Astrocyte (in vitro differentiated cells and primary cell): Measurements from ENCODE around the gene PAPPA2. TPM values are rescaled to one million over a fixed set of nuclear protein-coding genes. Genes with fewer than 3 reads are reported as not detected.

Source experiments
- DNase-seq: peaks from one replicate; pipeline ENCODE4 v3.0.0-alpha.2; 2010; ENCODE audit warnings: low read depth
- FAIRE-seq: peaks from 2 replicates; lab custom pipeline; 2011; peaks lifted over from hg19 to GRCh38; lab: Jason Lieb, UNC
- H2AFZ ChIP-seq: 2 replicates; pipeline ENCODE4 v1.6.0; 2012; ENCODE audit warnings: low read depth, low read length, inconsistent platforms
- H3K27ac ChIP-seq: 2 replicates; pipeline ENCODE4 v1.5.1; 2011; ENCODE audit warnings: low read depth, low read length, inconsistent platforms
- H3K27me3 ChIP-seq: 2 replicates; pipeline ENCODE4 v1.6.0; 2011; ENCODE audit warnings: low read length, inconsistent platforms; ENCODE audit not compliant: insufficient read depth
- H3K36me3 ChIP-seq: 2 replicates; pipeline ENCODE4 v1.5.1; 2011; ENCODE audit warnings: low read length, inconsistent platforms; ENCODE audit not compliant: insufficient read depth
- H3K4me1 ChIP-seq: 2 replicates; pipeline ENCODE4 v1.5.1; 2011; ENCODE audit warnings: low read length, inconsistent platforms; ENCODE audit not compliant: insufficient read depth
- H3K4me2 ChIP-seq: 2 replicates; pipeline ENCODE4 v1.6.0; 2012; ENCODE audit warnings: low read length, inconsistent platforms
- H3K4me3 ChIP-seq: 2 replicates; pipeline ENCODE4 v1.5.1; 2011; ENCODE audit warnings: low read depth, mild to moderate bottlenecking, low read length, inconsistent platforms; ENCODE audit not compliant: insufficient read depth
- H3K79me2 ChIP-seq: 2 replicates; pipeline ENCODE4 v1.6.0; 2012; ENCODE audit warnings: mild to moderate bottlenecking, low read length, inconsistent platforms; ENCODE audit not compliant: insufficient read depth
- H3K9ac ChIP-seq: 2 replicates; pipeline ENCODE4 v1.6.0; 2012; ENCODE audit warnings: mild to moderate bottlenecking, low read length, inconsistent platforms
- H3K9me3 ChIP-seq: 2 replicates; pipeline ENCODE4 v1.5.1; 2012; ENCODE audit warnings: low read depth, mild to moderate bottlenecking, low read length, inconsistent platforms; ENCODE audit not compliant: insufficient read depth
- H4K20me1 ChIP-seq: 2 replicates; pipeline ENCODE4 v1.6.0; 2012; ENCODE audit warnings: low read length, inconsistent platforms; ENCODE audit not compliant: insufficient read depth
- H3K27ac Mint-ChIP-seq: one replicate; pipeline ENCODE4 v1.8.0; 2021; ENCODE audit warnings: mild to moderate bottlenecking, mixed read lengths; ENCODE audit not compliant: unreplicated experiment
- H3K27me3 Mint-ChIP-seq: one replicate; pipeline ENCODE4 v1.8.0; 2021; ENCODE audit warnings: low read depth, mixed read lengths; ENCODE audit not compliant: unreplicated experiment
- H3K36me3 Mint-ChIP-seq: one replicate; pipeline ENCODE4 v1.8.0; 2021; ENCODE audit warnings: low read depth, mixed read lengths; ENCODE audit not compliant: unreplicated experiment
- H3K4me1 Mint-ChIP-seq: one replicate; pipeline ENCODE4 v1.8.0; 2021; ENCODE audit warnings: low read depth, mixed read lengths; ENCODE audit not compliant: unreplicated experiment
- H3K4me3 Mint-ChIP-seq: one replicate; pipeline ENCODE4 v1.8.0; 2021; ENCODE audit warnings: mild to moderate bottlenecking, moderate library complexity, mixed read lengths; ENCODE audit not compliant: unreplicated experiment
- H3K9me3 Mint-ChIP-seq: one replicate; pipeline ENCODE4 v1.8.0; 2021; ENCODE audit warnings: mild to moderate bottlenecking, mixed read lengths; ENCODE audit not compliant: unreplicated experiment
- CTCF ChIP-seq: IDR thresholded peaks from 2 replicates; pipeline ENCODE4 v1.5.1; 2011; ENCODE audit warnings: low read depth, mild to moderate bottlenecking, inconsistent platforms, low read length, moderate library complexity; ENCODE audit not compliant: insufficient read depth
- EZH2 ChIP-seq: IDR thresholded peaks from 2 replicates; pipeline ENCODE4 v1.6.1; 2012; ENCODE audit warnings: mild to moderate bottlenecking, low read length, inconsistent platforms; ENCODE audit not compliant: insufficient read depth
- total RNA-seq: library from RNA; stranded (reverse); gene quantifications from 2 replicates; pipeline ENCODE4 v1.2.1, GENCODE V29; 2021

The PAPPA2 gene
- total RNA-seq, 1 donor from 2014 or later = 19.0 TPM

GRCh38 chr1:176603696-176604095, 140.7 kb downstream of the PAPPA2 start:
- Mint-ChIP-seq H3K36me3 (no peaks in the 10 kb centered on the region), H3K4me3 (no peak overlapping the region), H3K27me3 (peaks cover 3% of the 10 kb centered on the region), H3K27ac (no peak overlapping the region), H3K9me3 (peaks cover 4% of the 10 kb centered on the region), H3K4me1 (no peaks in the 10 kb centered on the region)
- Histone ChIP-seq H3K36me3 (no peaks in the 10 kb centered on the region), H3K4me3 (no peak overlapping the region), H3K9ac (no peak overlapping the region), H3K9me3 (no peaks in the 10 kb centered on the region), H4K20me1 (no peaks in the 10 kb centered on the region), H3K4me1 (no peaks in the 10 kb centered on the region), H3K27ac (no peak overlapping the region), H3K79me2 (no peaks in the 10 kb centered on the region), H3K4me2 (no peak overlapping the region), H2AFZ (no peak overlapping the region), H3K27me3 (no peaks in the 10 kb centered on the region)
- no peak for TF ChIP-seq EZH2
- TF ChIP-seq CTCF = no peak
- FAIRE-seq (no peak), DNase-seq (no peak)

GRCh38 chr1:176604461-176604860, 141.5 kb downstream of the PAPPA2 start:
- Histone ChIP-seq H4K20me1 (no peaks in the 10 kb centered on the region), H3K79me2 (no peaks in the 10 kb centered on the region), H3K4me3 (no peak overlapping the region), H3K27me3 (no peaks in the 10 kb centered on the region), H3K9me3 (no peaks in the 10 kb centered on the region), H3K4me2 (no peak overlapping the region), H3K36me3 (no peaks in the 10 kb centered on the region), H3K9ac (no peak overlapping the region), H2AFZ (no peak overlapping the region), H3K4me1 (no peaks in the 10 kb centered on the region), H3K27ac (no peak overlapping the region)
- DNase-seq = no peak
- Mint-ChIP-seq H3K4me3 (no peak overlapping the region), H3K9me3 (peaks cover 4% of the 10 kb centered on the region), H3K36me3 (no peaks in the 10 kb centered on the region), H3K27ac (no peak overlapping the region), H3K27me3 (peaks cover 3% of the 10 kb centered on the region), H3K4me1 (peaks cover 6% of the 10 kb centered on the region)
- no peak for FAIRE-seq
- TF ChIP-seq EZH2 = no peak
- TF ChIP-seq CTCF = no peak

GRCh38 chr1:176605176-176605575, 142.2 kb downstream of the PAPPA2 start:
- H3K4me3 Mint-ChIP-seq = no peak overlapping the region
- Histone ChIP-seq H3K9me3 (no peaks in the 10 kb centered on the region), H2AFZ (no peak overlapping the region), H3K27me3 (no peaks in the 10 kb centered on the region), H4K20me1 (no peaks in the 10 kb centered on the region), H3K4me3 (no peak overlapping the region), H3K4me1 (no peaks in the 10 kb centered on the region), H3K27ac (no peak overlapping the region), H3K4me2 (no peak overlapping the region), H3K36me3 (no peaks in the 10 kb centered on the region), H3K79me2 (no peaks in the 10 kb centered on the region), H3K9ac (no peak overlapping the region)
- H3K36me3 Mint-ChIP-seq = no peaks in the 10 kb centered on the region
- H3K27ac Mint-ChIP-seq = no peak overlapping the region
- peaks cover 4% of the 10 kb centered on the region for H3K9me3 Mint-ChIP-seq
- peaks cover 3% of the 10 kb centered on the region for H3K27me3 Mint-ChIP-seq
- no peak for DNase-seq
- TF ChIP-seq EZH2 (no peak), CTCF (no peak)
- no peak for FAIRE-seq
- H3K4me1 Mint-ChIP-seq = peaks cover 11% of the 10 kb centered on the region
